PC-3 (cell line): Measurements from ENCODE around the gene CARNS1. TPM values are rescaled to one million over a fixed set of nuclear protein-coding genes. Genes with fewer than 3 reads are reported as not detected.

Experiments
- ATAC-seq: fragments of 200-7000 bp; cut with Tn5 transposase; 2 replicates; pipeline ENCODE4 v1.9.1; 2020; ENCODE audit warnings: mild to moderate bottlenecking, moderate library complexity
- BruUV-seq: library from RNA; stranded (reverse); fragments of 400-500 nt; replicated peaks from 2 replicates; lab custom pipeline; 2021; lab: Mats Ljungman, UMichigan
- CTCF ChIA-PET: fragments of 300-600 bp; sonication (Branson Sonifier 250); formaldehyde crosslinking; loops from one replicate; lab custom pipeline; 2022; ENCODE audit warnings: antibody characterized with exemption; lab: Charles Lee
- POLR2A ChIA-PET: fragments of 300-600 bp; sonication (Branson Sonifier 250); formaldehyde crosslinking; loops from one replicate; lab custom pipeline; 2022; ENCODE audit warnings: antibody characterized with exemption; ENCODE audit not compliant: unreplicated experiment; lab: Charles Lee
- DNase-seq: peaks from one replicate; pipeline ENCODE4 v3.0.0-alpha.2; 2015
- H2AFZ ChIP-seq: fragments of 300-600 bp; sonication (generic); 2 replicates; pipeline ENCODE4 v1.6.0; 2016; ENCODE audit warnings: antibody characterized with exemption, low read length
- H3F3A ChIP-seq: fragments of 300-600 bp; sonication (generic); one replicate; pipeline ENCODE4 v1.6.0; 2017; ENCODE audit warnings: antibody characterized with exemption, low read length, control low read depth, mild to moderate bottlenecking; ENCODE audit not compliant: unreplicated experiment
- H3K27ac ChIP-seq: fragments of 300-600 bp; sonication (generic); 2 replicates; pipeline ENCODE4 v1.5.1; 2016; ENCODE audit warnings: mild to moderate bottlenecking, low read length
- H3K27me3 ChIP-seq: fragments of 300-600 bp; sonication (generic); 2 replicates; pipeline ENCODE4 v1.6.1; 2016; ENCODE audit warnings: low read length, mixed read lengths
- H3K36me3 ChIP-seq: fragments of 300-600 bp; sonication (generic); 2 replicates; pipeline ENCODE4 v1.6.1; 2016; ENCODE audit warnings: low read depth, mixed run types, low read length, mixed read lengths
- H3K4me1 ChIP-seq: fragments of 300-600 bp; sonication (generic); 2 replicates; pipeline ENCODE4 v1.5.1; 2016; ENCODE audit warnings: low read length; ENCODE audit not compliant: insufficient read depth
- H3K4me2 ChIP-seq: fragments of 300-600 bp; sonication (generic); 2 replicates; pipeline ENCODE4 v1.6.0; 2016; ENCODE audit warnings: low read length
- H3K4me3 ChIP-seq: fragments of 300-600 bp; sonication (generic); 2 replicates; pipeline ENCODE4 v1.5.1; 2016; ENCODE audit warnings: mild to moderate bottlenecking, low read length, mixed read lengths
- H3K79me2 ChIP-seq: fragments of 300-600 bp; sonication (generic); 2 replicates; pipeline ENCODE4 v1.6.1; 2017; ENCODE audit warnings: low read length, mixed read lengths
- H3K9ac ChIP-seq: fragments of 300-600 bp; sonication (generic); 2 replicates; pipeline ENCODE4 v1.6.0; 2016; ENCODE audit warnings: mild to moderate bottlenecking, low read length
- H3K9me2 ChIP-seq: fragments of 300-600 bp; sonication (generic); replicated peaks from 2 replicates; pipeline ENCODE4 v1.6.1; 2016; ENCODE audit warnings: mixed run types, low read length, mixed read lengths
- H3K9me3 ChIP-seq: fragments of 300-600 bp; sonication (generic); 2 replicates; pipeline ENCODE4 v1.6.1; 2016; ENCODE audit warnings: low read length, mixed read lengths
- H4K20me1 ChIP-seq: fragments of 300-600 bp; sonication (generic); 2 replicates; pipeline ENCODE4 v1.6.1; 2016; ENCODE audit warnings: low read length, mixed read lengths
- CTCF ChIP-seq: fragments of 300-600 bp; sonication (generic); conservative IDR thresholded peaks from 2 replicates; pipeline ENCODE4 v1.5.1; 2017; ENCODE audit warnings: antibody characterized with exemption, low read depth, mild to moderate bottlenecking, low read length
- EZH2 ChIP-seq: fragments of 300-600 bp; sonication (generic); IDR thresholded peaks from one replicate; pipeline ENCODE4 v1.6.1; 2017; ENCODE audit warnings: antibody characterized with exemption, mild to moderate bottlenecking, low read length; ENCODE audit not compliant: unreplicated experiment
- EZH2phosphoT487 ChIP-seq: fragments of 300-600 bp; sonication (generic); IDR thresholded peaks from 2 replicates; pipeline ENCODE4 v1.6.1; 2018; ENCODE audit warnings: mild to moderate bottlenecking, antibody characterized with exemption, low read length, borderline replicate concordance
- intact Hi-C: fragments of 100-400 bp; cut with micrococcal nuclease; formaldehyde crosslinking; loops from 2 replicates; pipeline ENCODE4 v1.9.0; 2023
- total RNA-seq: library from RNA; depleted of rRNA; stranded (reverse); fragments of >200 nt; gene quantifications from 2 replicates; pipeline ENCODE4 v1.2.3, GENCODE V29; 2014

The CARNS1 gene
- total RNA-seq, 1 experiment from 2014 or later: 0.22 TPM

GRCh38 chr11:67455054-67455453 lies 39.6 kb downstream of the CARNS1 start, which contains the start of gene CABP4:
Gene CABP4, plus strand, starts transcription at chr11:67455354. Its CDS starts 70 bp downstream, at chr11:67455424.
- Histone ChIP-seq H3K4me1 (no peaks in the 10 kb centered on the region), H3K9me2 (no peaks in the 10 kb centered on the region), H4K20me1 (no peaks in the 10 kb centered on the region), H3K36me3 (no peaks in the 10 kb centered on the region), H2AFZ (no peak within 1 kb of the TSS), H3F3A (no peaks in the 10 kb centered on the region), H3K9me3 (no peaks in the 10 kb centered on the region), H3K9ac (no peak within 1 kb of the TSS), H3K4me3 (no peak within 1 kb of the TSS), H3K79me2 (no peaks in the 10 kb centered on the region), H3K27me3 (no peaks in the 10 kb centered on the region), H3K27ac (no peak within 1 kb of the TSS), H3K4me2 (no peak within 1 kb of the TSS)
- ATAC-seq (no peak), DNase-seq (no peak)
- ChIA-PET POLR2A (no interaction called here), CTCF (no interaction called here)
- BruUV-seq: no TSS peak
- intact Hi-C loops: no loop called here
- TF ChIP-seq EZH2phosphoT487: no peak
- TF ChIP-seq CTCF: no peak
- no peak for TF ChIP-seq EZH2

- POLR2A ChIA-PET: interaction anchor here (0.6 kb wide), 1 partner anchor 55 kb away, joined by 3 read pairs; the partner anchor contains the start of gene PPP1CA
- H3K4me2 ChIP-seq: no peak overlapping the region
- H3K27ac ChIP-seq: no peak overlapping the region
- no peaks in the 10 kb centered on the region for H3K4me1 ChIP-seq
- TF ChIP-seq EZH2phosphoT487 (no peak), EZH2 (no peak), CTCF (no peak)
- H3K36me3 ChIP-seq: no peaks in the 10 kb centered on the region
- CTCF ChIA-PET: no interaction called here
- intact Hi-C loops: no loop called here
- H4K20me1 ChIP-seq: no peaks in the 10 kb centered on the region
- H3K9ac ChIP-seq: no peak overlapping the region
- no peaks in the 10 kb centered on the region for H3K9me2 ChIP-seq
- no peak overlapping the region for H2AFZ ChIP-seq
- H3K27me3 ChIP-seq: no peaks in the 10 kb centered on the region
- ATAC-seq: no peak
- no TSS peak for BruUV-seq
- no peak for DNase-seq
- H3F3A ChIP-seq: no peaks in the 10 kb centered on the region
- H3K4me3 ChIP-seq: no peak overlapping the region
- H3K79me2 ChIP-seq: no peaks in the 10 kb centered on the region
- H3K9me3 ChIP-seq: no peaks in the 10 kb centered on the region
Measured at GRCh38 chr11:67456068-67456705, 40.7 kb downstream of the CARNS1 start.

- H3K4me1 ChIP-seq: no peaks in the 10 kb centered on the region
- H3K9me2 ChIP-seq: no peaks in the 10 kb centered on the region
- H3K4me2 ChIP-seq: no peak overlapping the region
- BruUV-seq: no TSS peak
- H3F3A ChIP-seq: no peaks in the 10 kb centered on the region
- H3K9me3 ChIP-seq: no peaks in the 10 kb centered on the region
- no peak overlapping the region for H3K9ac ChIP-seq
- no peak for TF ChIP-seq EZH2
- TF ChIP-seq EZH2phosphoT487: no peak
- TF ChIP-seq CTCF: no peak
- H3K79me2 ChIP-seq: no peaks in the 10 kb centered on the region
- POLR2A ChIA-PET: no interaction called here
- CTCF ChIA-PET: no interaction called here
- H3K27ac ChIP-seq: no peak overlapping the region
- H3K4me3 ChIP-seq: no peak overlapping the region
- DNase-seq (no peak), ATAC-seq (no peak)
- intact Hi-C loops: no loop called here
- H4K20me1 ChIP-seq: no peaks in the 10 kb centered on the region
- H2AFZ ChIP-seq: no peak overlapping the region
- H3K36me3 ChIP-seq: no peaks in the 10 kb centered on the region
- H3K27me3 ChIP-seq: no peaks in the 10 kb centered on the region
Measured at GRCh38 chr11:67457453-67457852, 42.0 kb downstream of the CARNS1 start.
